Left renal cortex interstitium (tissue), 4 donors: ENCODE measurements around the gene PAPPA2. TPM values are rescaled to one million over a fixed set of nuclear protein-coding genes. Genes with fewer than 3 reads are reported as not detected.

Source experiments
- DNase-seq, 4 donors: peaks; one replicate each; pipeline ENCODE4 v3.0.0-alpha.2; 2013; ENCODE audit warnings: low read depth in 4 of 4, low spot score in 2 of 4, missing footprints in 1 of 4
- polyA plus RNA-seq, 4 donors: library from polyadenylated mRNA; unstranded; fragments of 120-200 nt; gene quantifications; one replicate each; pipeline ENCODE4 v1.2.1, GENCODE V29; 2013; ENCODE audit not compliant: insufficient read length in 4 of 4

The PAPPA2 gene
- polyA plus RNA-seq, 4 donors, result 50.3 to 64.4 (median 54.6) TPM

DNA sequence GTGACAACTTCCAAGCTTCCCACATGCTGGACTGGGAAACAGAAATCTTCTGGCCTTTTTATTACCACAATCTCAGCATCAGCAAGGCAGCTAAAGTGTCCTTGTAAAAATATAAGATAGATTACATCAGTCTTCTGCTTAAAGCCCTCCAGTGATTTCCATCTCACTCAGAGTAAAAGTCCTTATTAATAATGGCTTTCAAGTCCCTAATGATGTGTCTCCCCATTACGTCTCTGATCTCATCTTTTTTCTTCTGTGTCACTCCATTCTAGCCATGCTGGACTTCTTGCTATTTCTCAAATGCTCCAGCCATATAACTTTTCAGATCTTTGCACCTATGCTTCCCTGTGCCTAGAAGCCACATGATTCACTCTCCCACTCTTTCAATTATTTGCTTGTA, 22.1 kb downstream of the PAPPA2 start:
- no peak for DNase-seq

DNA sequence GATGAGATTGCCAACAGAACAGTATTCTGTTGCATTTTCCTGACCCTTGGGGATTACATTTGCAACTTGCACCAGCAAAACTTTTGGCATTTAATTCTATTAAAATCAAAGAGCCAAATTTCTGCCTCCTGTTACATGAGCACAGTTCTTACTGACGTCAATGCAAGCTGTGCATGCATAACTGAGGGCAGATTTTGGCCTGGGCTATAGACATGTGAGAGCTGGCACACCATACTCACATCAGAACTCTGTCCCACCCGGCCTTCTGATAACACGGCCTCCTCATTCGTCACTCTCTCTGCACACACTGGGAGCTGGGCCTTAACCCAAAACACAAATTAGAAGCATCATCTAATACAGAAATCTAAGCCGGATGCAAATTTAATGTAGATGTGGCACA, 31.5 kb downstream of the PAPPA2 start:
- no peak for DNase-seq

DNA sequence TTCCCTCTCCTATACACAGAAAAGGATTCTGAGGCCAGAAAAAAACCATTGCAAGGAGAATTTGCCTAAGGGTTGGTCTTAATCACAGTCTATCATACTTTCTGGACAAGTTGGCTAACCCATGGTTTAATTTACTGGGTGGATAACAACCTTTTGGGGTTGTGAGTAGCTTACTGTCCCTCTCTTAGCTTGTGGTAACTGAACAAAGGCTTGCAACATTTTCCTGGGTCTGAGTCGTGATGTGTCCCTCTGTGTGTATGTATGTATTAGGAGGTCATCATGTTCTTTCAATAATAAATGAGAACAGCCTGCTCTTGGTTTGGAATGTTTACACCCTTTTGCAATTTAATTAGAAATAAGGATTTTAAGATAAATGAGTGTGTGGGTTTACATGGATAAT, 36.7 kb downstream of the PAPPA2 start:
- DNase-seq, result no peak

DNA sequence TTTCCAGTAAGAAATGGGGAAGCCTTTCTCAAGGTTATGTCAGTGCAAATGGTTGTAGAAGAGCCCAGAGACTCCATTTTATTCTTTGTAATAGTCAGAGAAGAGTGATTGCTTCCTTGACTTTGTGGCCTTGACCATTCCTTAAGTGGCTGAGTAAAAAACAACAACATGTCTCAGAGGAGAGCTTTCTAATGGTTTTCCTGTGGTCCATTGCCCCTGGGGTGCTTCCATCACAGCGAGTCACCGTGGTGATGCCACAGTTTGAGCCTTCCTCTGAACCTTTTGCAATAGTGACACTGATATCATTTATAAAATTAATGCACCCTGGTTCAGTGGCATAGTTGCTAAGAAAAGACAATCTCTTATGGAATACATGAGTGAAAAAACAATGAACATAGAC, 38.6 kb downstream of the PAPPA2 start:
- DNase-seq, result no peak

DNA sequence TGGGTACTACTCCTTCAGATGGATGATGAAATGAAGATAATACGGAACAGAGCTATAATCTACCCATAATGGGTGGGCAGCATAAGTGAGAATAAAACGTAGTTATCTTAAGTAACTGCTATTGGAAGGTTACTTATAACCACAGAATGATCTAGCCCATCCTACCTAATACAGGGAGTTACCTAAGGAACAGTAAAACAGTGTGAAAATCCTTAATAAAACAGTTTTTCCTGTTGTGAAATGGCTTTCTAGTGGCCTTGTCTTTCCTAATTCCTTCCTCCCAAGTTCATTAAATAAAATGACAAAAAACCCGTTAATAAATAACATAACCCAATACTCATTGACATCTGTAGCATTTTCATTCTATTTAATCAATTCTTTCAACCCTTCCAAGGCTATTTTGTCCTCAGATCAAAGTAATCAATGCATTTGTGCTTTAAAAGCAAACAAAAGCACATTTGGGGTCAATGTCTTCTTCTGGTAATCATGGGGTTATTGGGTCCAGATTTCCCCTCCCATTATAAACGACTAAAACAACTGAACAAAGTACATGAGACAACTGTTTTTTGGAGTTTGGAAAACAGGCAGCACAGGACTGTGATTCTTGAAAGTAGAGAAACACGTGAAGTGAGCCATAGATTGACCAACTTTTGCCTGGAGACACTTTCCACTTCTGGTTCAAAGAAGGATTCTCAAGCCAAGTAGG, 42.0 kb downstream of the PAPPA2 start:
- no peak for DNase-seq

DNA sequence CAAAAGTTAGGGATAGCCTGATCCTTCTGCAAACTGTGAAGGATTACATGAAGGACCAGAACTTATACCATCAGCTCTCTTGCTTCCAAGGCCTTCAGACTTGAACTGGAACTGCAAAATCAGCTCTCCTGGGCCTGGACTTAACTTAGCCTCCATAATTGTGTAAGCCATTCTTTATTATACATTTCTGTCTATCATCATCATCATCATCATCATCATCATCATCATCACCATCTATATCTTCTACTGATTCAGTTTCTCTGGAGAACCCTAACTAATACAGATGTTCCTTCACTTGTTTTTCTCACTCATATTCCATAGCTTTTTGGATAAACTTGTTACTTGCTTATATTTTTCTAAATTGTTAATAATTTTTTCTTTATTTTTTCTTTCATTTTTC, 50.0 kb downstream of the PAPPA2 start:
- DNase-seq, result no peak

DNA sequence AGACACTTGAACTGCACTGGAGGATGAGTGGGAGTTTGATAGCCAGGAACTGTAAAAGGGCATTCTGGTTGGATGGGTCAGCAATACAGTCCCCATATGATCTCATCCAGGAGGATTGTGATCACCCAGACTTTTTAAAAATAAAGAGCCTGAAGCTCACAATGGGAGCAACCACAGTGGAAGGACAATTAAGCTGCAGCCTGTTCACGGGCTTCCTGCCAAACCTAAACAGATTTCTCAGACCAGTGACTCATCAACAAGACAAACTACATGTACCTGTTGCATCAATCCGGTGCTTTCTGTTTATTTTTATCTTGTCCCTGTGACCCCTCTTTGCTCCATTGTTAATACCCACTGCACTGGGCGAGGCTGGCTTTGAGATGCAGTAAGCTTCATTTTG, 52.3 kb downstream of the PAPPA2 start:
- no peak for DNase-seq

DNA sequence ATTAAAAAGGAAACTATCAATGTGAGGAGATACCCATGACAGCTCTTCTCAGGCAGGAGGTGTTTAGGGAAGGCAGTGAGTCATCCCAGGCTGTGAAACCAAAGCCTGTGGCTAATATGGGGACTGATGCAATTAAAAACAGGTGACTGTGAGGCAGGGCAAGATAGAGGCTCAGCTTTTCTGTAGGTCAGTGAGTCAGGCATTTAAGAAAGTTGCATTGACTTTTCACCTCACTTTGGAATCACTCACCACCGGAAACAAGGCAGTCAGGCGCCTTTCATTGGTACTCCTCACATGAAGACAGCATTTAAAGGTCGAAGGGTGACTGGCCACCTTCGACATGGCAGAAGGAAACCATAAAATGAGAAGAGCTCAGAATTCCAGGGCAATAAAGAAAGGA, 54.5 kb downstream of the PAPPA2 start:
- no peak for DNase-seq

DNA sequence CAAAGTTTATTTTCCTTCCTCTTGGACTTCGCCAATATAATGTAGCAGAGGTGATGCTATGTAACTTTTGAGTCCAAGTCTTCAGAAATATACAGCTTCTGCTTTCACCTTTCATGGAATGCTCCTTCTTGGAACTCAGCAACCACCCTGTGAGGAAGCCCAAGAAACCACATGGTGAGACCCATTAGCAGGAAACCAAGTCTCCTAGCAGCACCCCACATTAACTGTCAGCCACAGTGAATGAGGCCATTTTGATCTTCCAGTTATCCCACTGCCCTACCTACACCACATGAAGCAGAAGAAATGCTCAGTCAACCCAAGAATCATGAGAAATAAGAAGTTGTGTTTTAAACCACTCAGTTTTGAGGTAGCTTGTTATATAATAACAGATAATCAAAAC, 58.2 kb downstream of the PAPPA2 start:
- DNase-seq, result no peak

DNA sequence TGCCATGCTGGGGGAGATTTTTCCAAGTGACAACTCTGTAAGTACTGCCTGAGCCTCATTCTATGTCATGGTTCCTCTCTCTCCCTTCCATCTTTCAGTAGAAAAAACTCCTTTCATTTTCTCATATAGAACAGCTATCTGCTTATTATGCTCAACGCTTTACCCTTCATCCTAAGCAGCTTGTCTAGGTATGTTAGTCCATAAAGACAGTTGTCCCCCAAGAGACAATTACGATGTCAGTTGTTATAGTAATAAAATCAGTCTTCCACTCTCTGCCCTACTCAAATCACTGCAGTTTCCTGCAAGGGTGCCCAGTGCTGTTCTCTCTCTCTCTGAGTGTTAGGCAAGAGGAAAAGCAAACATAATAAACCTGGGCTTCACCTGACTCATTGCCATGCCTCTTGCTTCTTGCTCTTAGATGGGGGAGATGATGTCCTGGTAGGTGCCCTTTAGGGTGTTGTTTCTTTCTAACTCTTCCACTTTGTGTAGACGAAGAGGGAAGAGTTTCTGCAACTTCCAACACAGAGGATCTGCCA, 59.4 kb downstream of the PAPPA2 start:
- DNase-seq, result no peak

DNA sequence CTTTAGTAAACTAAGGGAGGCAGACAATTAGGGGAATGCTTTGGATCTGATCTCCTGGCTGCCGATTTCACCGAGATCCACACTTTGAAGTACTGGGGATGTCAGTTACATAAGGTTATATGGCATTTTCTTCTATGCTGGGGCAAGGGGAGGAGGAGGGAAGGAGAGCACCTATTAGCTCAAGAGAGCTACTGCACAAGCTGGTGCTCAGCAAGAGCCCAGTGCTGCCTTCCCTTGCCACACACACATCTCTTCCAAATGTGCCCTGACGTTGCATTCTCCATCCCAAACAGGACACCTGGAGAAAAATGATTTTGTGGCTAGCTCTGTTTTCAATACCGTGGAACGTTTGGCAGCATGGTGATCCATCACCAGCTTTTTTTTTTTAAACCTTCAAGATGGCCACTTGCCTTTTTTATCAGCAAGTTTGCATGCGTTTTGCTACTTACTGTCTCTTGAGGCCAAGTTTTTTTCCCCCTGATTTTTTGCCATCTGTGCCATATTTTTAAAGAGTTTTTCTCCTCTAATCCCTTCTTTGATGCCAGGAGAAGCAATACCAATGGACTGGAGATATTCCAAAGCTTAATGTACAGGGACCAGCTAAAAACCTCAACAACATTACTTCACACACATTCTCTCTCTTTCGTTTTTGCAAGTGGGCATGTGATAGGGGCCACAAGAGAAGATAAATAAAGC, 66.6 kb downstream of the PAPPA2 start:
- no peak for DNase-seq

DNA sequence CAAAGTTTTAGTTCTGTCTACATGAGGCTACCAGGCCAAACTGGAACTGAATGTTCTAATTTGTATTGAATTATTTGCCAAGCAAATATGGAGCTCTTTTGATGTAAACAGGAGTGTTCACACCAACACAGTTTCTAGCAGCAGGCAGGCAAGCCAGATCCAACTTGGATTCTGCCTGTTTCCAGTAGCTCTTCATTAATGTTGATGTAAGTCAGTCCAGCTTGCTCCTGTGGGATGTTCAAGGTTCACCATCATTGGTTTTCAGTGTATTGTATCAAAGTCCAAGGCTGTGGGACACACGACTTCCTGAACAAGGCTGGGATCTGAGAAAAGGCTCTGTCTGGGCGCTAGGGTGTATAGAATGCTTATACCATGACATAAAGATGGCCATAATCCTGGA, 68.1 kb downstream of the PAPPA2 start:
- no peak for DNase-seq

DNA sequence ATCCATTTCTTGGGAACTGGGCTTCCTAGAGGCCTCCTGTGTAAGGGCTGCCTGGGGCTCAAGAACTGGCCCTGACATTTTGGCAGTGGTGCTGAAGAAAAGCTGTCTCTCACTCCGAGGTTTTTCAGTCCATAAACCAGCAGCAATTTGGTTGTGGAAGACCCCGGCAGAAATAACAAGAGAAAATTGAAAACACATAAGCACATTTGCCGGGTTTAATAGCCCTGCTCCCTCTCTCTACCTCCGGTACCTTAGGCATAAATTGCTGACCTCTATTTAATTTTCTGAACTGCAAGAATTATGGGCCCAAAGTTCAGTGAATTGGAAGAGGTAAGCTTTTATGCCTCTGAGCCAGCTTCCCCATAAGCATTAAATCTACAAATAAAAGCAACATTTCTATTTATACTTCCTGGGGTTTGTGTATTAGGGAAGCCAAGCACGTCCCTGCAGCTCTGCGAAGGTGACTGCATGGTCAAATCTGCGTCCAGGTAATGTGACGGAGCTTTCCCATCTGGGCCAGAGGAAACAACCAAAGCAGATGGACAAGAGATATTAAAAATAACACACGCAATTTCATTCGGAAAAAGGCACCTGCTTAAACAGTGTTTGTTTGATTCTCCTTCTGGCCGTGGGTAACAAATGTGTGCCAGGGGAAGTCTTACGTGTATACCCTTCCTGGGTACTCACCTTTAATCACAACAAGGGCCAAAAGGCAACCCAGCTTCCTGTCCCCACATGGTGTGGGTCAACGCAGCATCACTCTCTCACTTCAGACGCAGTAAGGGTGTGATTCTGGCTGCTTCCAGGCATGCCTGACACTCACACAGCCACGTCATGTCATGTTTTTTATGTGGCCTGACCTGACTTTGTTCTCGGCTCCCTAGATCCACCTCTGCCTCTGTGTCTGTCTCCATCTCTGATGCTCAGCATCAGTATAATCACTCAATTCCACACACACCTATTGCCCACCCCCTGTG, 69.2 kb downstream of the PAPPA2 start:
- DNase-seq, result no peak

DNA sequence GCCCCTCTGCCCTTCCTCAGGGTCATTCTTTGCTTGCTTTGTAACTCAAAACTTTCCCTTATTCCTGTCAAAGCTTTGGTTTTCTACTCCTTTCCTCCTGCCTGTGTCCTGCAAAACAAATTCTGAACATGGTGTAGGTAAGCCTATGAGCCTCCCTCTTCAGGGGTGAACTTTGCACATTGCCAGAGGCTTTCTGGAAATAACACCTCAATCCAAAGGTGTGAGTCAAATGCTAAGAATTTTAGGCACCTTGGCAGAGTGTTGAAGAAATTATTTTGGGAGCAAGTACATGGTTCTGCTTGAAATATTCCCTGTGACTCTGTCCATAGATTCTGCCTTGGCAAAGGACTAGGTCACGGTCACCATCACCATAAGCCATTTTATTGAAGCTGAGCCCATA, 70.0 kb downstream of the PAPPA2 start:
- DNase-seq, result no peak

DNA sequence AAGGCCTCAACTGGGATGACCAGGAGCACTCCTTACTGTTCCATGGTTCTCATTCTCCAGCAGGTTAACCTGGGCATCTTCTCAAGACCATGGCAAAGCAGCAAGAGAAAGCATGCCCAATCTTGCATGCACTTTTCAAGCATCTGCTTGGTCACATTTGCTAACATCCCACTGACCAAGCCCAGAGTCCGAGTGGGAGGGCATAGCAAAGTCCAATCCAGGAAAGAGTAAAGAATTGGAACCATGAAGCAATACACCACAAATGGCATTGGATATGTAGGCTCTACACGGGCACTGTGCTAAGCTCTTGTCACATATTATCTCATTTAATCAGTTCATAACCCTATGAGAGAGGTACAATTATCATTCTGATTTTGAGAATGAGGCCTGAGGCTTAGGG, 73.6 kb downstream of the PAPPA2 start:
- no peak for DNase-seq

DNA sequence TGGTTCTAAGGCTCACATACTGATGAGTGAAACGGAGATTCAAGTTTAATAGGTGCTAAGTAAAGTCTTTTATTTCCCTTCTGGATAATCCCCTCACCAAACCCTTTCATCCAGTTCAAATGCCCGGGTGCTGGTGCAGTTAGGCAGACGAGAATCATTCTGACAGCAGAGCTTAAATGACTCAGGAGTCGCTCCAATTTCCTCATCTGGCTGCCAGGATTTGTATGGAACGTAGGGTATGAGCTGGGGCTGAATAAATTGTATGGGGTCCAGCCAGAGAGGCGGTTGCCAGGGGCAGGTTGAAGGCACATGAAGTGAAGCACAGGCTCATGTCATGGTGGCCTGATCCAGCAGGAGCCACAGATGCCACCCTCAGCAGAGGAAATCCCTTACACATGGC, 76.0 kb downstream of the PAPPA2 start:
- DNase-seq, result no peak

DNA sequence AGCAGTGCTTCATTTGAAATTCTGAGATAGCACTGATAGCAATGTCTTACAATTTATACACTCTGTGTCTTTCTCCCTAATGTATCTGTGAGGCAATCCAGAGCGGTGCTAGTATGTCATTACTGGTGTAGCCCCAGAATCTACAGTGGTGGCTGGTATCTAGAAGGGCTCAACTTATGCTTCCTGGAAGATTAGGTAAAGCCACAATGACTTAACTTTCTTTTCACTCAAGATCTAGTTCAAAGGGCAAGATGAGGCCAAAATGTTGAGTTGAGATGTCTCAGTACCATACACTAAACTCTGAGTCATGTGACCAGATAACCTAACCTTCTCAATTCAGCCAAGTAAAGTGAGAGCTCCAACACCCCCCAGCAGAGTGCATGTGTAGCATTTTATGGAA, 77.5 kb downstream of the PAPPA2 start:
- DNase-seq, result no peak

DNA sequence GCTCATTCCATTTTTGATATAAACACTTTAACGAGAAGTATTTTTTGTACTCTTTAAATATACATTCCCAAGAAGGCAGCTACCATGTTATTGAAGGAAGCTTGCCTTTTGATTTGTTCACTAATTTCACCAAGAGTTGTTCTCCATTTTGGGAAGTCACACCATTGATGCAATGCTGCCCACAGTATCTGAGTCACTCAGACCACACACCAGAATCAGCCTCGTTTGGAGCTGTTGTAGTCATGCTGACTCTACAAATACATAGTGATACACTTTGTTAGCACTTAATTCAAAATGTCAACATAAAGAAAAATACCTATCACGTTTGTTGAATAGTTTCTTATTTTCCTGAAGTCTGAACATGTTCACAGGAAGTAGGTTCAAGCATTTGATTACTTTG, 78.7 kb downstream of the PAPPA2 start:
- no peak for DNase-seq

DNA sequence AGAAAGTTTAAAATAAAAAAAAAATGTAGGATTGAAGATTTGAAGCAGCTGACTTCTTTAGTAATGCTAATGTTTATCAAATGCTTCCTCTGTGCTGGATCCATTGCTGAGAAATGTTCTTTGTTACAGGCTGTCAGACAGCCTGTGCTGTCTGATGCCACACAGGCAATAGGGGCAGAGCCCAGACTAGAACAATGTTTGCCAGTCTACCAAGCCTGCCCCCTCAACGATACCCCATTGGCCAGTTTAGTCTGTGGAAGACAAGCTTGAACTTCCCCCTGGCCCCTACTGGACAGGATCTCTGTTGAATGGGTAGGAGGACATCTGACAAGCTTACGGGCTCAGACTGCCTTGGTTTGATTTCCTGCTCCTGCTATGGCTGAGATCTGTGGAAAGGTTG, 79.4 kb downstream of the PAPPA2 start:
- DNase-seq, result no peak

DNA sequence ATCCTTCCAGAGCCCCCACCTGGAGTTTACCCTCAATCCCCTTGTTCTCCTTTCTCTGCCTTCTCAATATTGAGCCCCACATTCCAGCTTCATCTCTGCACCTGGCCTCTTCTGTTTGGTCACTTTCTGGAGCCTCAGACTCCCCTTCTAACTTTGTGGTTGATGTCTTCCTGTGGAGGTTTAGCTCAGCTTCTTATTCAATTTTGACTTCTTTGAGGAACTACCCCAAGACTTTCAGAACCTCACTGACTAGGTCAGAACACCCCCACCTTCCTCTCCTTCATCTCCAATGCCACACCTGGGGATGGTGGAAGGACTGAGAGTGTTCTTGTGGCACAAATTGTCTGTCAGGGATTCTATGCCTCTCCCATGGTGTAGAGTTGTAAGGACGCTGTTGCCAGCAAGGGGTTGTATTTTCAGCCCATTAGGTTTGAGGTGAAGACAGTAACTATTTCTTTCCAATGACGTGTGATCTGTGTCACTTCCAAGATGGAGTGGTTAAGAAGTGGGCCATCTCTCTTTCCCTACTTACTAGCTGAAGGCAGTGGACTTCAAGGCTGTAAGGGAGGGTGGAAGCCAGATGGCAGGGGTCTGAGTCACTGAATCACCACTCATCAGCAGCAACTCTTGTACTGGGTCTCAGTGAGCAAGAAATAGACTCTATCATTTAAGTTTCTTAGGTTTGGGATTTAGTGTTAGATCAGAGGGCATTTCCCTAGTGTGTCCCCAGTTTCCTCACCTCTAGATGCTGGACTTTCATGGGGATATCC, 80.6 kb downstream of the PAPPA2 start:
- no peak for DNase-seq
